ENCODE data around the gene NUMA1. TPM values are rescaled to one million over a fixed set of nuclear protein-coding genes. Genes with fewer than 3 reads are reported as not detected.

The NUMA1 gene
- total RNA-seq, 3 donors from 2014 or later: 173 to 301 (median 248) TPM

DNA sequence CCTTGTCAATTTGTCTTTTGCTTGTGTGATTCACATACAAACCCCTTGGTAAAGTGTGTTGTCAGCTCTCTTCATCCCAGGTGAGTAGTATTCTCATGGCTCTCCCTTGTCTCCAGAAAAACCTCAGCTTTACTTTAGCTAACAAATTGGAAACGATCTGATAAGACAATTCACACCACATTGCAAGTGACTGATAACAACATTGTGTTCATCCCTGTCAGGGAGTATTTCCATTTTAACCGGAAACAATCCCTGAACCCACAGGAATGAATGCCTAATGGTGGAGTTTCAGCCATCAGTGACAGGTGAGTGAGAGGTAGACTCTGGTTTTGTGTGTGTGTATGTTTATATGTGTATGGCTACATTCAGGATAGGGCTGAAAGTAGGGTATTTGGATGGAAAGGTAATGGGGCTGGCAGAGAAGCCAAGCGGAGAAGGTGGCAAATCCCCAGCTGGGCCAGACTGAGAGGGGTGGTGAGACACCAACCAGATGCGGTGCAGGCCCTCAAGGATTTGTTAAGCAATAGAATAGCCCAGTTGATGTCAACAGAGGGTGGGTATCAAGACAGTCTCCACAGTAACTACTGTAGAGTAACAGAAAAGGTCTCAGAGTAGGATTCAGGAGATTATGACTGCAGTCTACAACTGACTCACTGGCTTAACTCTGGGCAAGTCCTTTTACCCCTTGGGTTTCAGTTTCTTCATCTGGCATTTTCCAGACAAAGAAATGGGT lies 7.9 kb upstream of the NUMA1 start:
- ATAC-seq (no peak), DNase-seq (no peak)
- Histone ChIP-seq H3K4me1 (ENCODE audit: low read depth) (no peaks in the 10 kb centered on the region), H3K4me3 (no peak overlapping the region), H3K36me3 (ENCODE audit: low read depth) (no peaks in the 10 kb centered on the region), H3K9me3 (no peaks in the 10 kb centered on the region)
- TF ChIP-seq, protein P1, sequence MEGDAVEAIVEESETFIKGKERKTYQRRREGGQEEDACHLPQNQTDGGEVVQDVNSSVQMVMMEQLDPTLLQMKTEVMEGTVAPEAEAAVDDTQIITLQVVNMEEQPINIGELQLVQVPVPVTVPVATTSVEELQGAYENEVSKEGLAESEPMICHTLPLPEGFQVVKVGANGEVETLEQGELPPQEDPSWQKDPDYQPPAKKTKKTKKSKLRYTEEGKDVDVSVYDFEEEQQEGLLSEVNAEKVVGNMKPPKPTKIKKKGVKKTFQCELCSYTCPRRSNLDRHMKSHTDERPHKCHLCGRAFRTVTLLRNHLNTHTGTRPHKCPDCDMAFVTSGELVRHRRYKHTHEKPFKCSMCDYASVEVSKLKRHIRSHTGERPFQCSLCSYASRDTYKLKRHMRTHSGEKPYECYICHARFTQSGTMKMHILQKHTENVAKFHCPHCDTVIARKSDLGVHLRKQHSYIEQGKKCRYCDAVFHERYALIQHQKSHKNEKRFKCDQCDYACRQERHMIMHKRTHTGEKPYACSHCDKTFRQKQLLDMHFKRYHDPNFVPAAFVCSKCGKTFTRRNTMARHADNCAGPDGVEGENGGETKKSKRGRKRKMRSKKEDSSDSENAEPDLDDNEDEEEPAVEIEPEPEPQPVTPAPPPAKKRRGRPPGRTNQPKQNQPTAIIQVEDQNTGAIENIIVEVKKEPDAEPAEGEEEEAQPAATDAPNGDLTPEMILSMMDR (IDR thresholded peaks at IDR 0.05): no peak
- intact Hi-C loops (cut with DNase I, micrococcal nuclease): no loop called here

DNA sequence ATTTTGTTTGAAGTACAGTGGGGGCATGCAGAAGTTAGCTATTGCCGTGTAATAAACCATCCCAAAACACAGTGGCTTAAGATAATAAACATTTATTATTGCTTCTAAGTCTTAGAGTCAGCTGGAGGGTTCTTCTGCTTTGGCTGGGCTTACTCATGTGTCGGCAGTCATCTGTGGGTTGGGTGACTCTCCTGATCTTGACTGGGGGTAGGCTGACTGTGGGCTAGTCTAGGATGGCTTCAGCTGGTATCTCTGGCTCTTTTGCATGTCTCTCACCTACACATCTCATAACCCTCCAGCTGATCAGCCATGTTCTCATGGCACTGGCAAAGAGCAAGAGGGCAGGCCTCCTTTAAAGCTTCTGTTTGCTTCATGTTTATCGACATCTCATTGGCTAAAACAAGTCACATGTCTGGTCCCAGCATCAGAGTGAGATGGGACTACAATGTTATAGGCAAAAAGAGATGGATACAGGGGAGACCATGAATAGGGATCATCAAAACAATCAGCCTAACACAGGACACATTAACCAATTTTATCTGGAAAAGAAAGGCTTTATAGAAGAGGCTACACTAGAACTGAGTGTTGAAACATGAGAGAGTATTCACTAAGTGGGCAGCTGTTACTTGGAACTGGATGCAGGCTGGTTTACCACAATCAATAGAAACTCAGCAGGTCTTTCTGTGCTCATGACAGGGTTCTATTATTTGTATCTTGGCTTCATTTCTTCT lies 5.4 kb upstream of the NUMA1 start:
- Histone ChIP-seq H3K4me1 (ENCODE audit: low read depth) (no peaks in the 10 kb centered on the region), H3K36me3 (ENCODE audit: low read depth) (no peaks in the 10 kb centered on the region), H3K4me3 (no peak overlapping the region), H3K9me3 (no peaks in the 10 kb centered on the region)
- no peak for DNase-seq
- TF ChIP-seq, protein P1 (IDR thresholded peaks at IDR 0.05): no peak
- peak; percentile 45 for ATAC-seq
- intact Hi-C loops (cut with DNase I, micrococcal nuclease): no loop called here

DNA sequence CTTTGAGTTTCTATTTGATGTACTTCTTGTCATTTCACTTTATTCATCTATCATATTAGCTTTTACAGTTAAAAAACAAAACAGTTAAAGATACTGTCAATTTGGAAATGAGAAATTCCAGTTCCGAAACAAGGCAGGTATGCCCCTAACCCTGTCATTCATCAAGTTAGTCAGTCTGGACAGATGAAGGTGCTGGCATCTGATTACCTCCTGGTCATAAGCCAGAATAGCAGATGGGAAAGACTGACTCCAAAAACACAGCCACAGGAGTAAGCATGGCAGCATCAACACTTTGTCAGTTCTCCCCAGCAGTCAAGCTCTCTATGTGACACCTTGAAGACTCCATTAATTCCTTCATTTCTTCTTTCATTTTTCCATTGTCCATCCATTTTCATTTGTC lies 4.6 kb upstream of the NUMA1 start:
- DNase-seq (no peak), ATAC-seq (no peak)
- Histone ChIP-seq H3K36me3 (ENCODE audit: low read depth) (peaks cover 5% of the 10 kb centered on the region), H3K4me1 (ENCODE audit: low read depth) (no peaks in the 10 kb centered on the region), H3K9me3 (no peaks in the 10 kb centered on the region), H3K4me3 (no peak overlapping the region)
- intact Hi-C loops (cut with DNase I, micrococcal nuclease): no loop called here
- TF ChIP-seq, protein P1 (IDR thresholded peaks at IDR 0.05): no peak

DNA sequence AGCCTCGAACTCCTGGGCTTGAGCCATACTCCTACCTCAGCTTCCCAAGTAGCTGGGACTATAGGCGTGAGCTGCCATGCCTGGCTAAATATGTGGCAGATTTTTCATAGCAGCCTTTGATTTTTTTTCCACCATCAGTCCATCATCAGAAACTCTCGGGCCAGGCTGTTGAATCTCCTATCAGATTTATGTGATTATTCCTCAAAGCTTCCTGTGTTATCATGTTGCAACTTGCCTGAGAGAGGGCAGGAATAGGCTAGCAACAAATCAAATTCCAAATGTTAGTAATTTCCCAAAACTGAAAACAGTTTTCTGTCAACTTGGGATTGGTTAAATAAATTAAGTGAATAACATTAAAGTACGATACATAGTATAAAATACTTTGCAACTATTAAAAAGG lies 3.7 kb upstream of the NUMA1 start:
- intact Hi-C loops (cut with DNase I, micrococcal nuclease): no loop called here
- H3K36me3 ChIP-seq (ENCODE audit: low read depth): peaks cover 5% of the 10 kb centered on the region
- no peak for ATAC-seq
- DNase-seq: no peak
- H3K4me3 ChIP-seq: no peak overlapping the region
- H3K9me3 ChIP-seq: no peaks in the 10 kb centered on the region
- peaks cover 5% of the 10 kb centered on the region for H3K4me1 ChIP-seq (ENCODE audit: low read depth)
- TF ChIP-seq, protein P1 (IDR thresholded peaks at IDR 0.05): no peak

DNA sequence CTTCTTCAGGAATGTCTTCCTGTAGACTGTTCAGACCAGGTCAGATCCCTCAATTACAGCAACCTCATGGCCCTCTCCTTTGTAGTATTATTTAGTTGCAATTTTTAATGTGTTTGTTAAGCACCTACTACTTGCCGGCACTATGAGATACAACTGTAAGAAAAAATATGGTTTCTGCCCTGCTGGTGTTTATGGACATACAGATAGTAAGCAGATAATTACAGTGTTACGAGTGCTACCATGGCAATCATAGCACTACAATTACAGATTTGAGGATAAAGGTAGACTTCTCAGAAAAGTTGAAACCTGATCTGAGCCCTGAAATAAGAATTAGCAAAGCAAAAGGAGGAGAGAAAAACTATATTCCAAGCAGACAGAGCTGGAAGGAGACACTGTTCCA lies 3.1 kb upstream of the NUMA1 start:
- TF ChIP-seq, protein P1 (IDR thresholded peaks at IDR 0.05): no peak
- DNase-seq (no peak), ATAC-seq (no peak)
- Histone ChIP-seq H3K4me1 (ENCODE audit: low read depth) (peaks cover 9% of the 10 kb centered on the region), H3K36me3 (ENCODE audit: low read depth) (peaks cover 5% of the 10 kb centered on the region), H3K9me3 (no peaks in the 10 kb centered on the region), H3K4me3 (no peak overlapping the region)
- intact Hi-C loops (cut with DNase I, micrococcal nuclease): no loop called here

All from mucosa of descending colon (tissue), 3 donors.